GM12875 (cell line): ENCODE measurements around the gene SNRPB2.

Experiments used
- H3K4me3 ChIP-seq: one replicate; pipeline ENCODE4 v1.5.1; 2011; ENCODE audit warnings: low read depth, low read length, control low read depth
- TF ChIP-seq, protein P1 (sequence below): IDR thresholded peaks from 2 replicates; pipeline ENCODE4 v1.5.1; 2011; ENCODE audit warnings: low read depth, mild to moderate bottlenecking, control low read depth, inconsistent platforms, low read length, moderate library complexity, borderline replicate concordance; ENCODE audit not compliant: insufficient read depth

SNRPB2 gene

DNA sequence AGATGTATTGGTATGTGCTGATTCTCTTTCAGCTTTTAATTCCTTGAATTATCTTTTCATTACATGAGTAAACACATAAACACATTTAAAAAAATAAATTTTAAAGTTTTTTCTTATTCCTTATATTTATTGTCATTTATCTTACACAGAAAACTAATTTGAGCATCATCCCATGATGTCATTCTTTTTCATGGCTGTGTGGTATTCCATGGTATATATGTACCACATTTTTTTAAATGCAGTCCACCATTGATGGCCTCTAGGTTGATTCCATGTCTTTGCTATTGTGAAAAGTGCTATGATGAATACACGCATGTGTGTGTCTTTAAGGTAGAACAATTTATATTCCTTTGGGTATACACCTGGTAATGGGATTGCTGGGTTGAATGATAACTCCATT, 51.7 kb downstream of the SNRPB2 start:
- TF ChIP-seq, protein P1, sequence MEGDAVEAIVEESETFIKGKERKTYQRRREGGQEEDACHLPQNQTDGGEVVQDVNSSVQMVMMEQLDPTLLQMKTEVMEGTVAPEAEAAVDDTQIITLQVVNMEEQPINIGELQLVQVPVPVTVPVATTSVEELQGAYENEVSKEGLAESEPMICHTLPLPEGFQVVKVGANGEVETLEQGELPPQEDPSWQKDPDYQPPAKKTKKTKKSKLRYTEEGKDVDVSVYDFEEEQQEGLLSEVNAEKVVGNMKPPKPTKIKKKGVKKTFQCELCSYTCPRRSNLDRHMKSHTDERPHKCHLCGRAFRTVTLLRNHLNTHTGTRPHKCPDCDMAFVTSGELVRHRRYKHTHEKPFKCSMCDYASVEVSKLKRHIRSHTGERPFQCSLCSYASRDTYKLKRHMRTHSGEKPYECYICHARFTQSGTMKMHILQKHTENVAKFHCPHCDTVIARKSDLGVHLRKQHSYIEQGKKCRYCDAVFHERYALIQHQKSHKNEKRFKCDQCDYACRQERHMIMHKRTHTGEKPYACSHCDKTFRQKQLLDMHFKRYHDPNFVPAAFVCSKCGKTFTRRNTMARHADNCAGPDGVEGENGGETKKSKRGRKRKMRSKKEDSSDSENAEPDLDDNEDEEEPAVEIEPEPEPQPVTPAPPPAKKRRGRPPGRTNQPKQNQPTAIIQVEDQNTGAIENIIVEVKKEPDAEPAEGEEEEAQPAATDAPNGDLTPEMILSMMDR = no peak
- H3K4me3 ChIP-seq = no peak overlapping the region

DNA sequence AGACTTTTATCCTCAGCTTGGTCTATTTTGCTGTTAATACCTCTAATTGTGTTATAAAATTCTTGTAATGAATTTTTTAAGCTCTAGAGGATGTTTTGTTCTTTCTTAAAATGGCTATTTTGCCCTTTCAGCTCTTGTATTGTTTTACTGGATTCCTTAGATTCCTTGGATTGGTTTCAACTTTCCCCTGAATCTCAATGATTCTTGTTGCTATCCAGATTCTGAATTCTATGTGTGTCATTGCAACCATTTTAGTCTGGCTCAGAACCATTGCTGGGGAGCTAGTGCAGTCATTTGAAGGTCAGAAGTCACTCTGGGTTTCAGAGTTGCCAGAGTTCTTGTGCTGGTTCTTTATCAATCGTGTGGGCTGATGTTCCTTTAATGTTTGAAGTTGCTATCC, 55.4 kb downstream of the SNRPB2 start:
- TF ChIP-seq, protein P1 = no peak
- no peak overlapping the region for H3K4me3 ChIP-seq
